Middle frontal gyrus (tissue), 1 donor: Measurements from ENCODE around the gene UBC.
"Not testable (repeated sequence)": the region's sequence is repeated elsewhere in the genome, so short reads cannot be mapped to it uniquely, and the experiment has no call there.

Experiments used
- DNase-seq: peaks from one replicate; pipeline ENCODE4 v3.0.0-alpha.2; 2015; ENCODE audit warnings: low spot score; ENCODE audit errors: extremely low spot score

Gene UBC

DNA sequence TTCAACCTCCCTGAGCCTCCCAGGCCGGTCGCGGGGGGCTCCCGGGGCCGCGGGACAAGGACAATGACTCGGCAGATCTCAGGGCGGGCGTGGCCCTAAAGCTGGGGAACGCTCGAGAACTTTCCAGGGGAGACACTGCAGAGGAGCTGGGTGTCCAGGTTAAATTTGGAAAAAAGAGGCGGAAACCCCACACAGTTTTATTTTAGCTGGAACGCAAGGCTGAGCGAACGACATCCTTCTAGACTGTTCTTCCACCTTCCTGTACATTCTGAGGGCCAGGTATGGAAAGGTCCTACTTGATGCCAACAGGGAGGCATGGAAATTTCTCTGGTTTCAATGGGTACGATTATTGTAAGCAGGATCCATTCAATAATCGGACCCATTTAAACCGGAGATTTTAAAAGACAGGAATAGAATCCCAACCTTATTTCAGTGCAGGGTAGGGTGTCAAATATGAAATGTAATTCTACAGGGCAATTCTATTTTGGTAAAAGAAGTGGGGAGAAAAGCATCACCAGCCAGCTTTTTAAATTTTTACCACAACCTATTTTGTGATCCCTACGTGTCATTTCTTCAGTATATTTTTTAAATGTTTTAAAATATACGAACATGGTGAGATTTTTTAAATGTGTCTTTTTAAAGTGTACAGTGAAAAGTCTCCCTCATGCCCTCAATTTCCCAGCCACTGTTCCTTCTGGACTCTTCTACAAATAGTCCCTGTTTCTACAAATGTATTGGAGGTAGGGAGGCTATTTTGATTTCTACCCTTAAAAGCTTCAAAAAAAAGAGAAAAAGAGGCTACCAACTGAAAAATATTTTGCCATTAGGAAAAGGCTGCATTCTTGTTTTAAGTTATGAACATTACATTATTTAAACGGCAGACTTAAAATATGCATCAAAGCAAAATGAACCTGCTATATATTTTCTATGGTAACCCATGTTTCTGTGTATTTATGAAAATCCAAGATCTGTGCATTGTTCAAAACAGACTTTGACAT lies 1.1 kb upstream of the UBC start:
- DNase-seq, result no peak

- no peak for DNase-seq
Measured at GRCh38 chr12:124913474-124914391, 717 bp downstream of the UBC start.

DNA sequence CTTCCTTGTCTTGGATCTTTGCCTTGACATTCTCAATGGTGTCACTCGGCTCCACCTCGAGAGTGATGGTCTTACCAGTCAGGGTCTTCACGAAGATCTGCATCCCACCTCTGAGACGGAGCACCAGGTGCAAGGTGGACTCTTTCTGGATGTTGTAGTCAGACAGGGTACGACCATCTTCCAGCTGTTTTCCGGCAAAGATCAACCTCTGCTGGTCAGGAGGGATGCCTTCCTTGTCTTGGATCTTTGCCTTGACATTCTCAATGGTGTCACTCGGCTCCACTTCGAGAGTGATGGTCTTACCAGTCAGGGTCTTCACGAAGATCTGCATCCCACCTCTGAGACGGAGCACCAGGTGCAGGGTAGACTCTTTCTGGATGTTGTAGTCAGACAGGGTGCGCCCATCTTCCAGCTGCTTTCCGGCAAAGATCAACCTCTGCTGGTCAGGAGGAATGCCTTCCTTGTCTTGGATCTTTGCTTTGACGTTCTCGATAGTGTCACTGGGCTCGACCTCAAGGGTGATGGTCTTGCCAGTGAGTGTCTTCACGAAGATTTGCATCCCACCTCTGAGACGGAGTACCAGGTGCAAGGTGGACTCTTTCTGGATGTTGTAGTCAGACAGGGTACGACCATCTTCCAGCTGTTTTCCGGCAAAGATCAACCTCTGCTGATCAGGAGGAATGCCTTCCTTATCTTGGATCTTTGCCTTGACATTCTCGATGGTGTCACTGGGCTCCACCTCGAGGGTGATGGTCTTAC lies 1.7 kb downstream of the UBC start:
- not testable (repeated sequence) for DNase-seq

DNA sequence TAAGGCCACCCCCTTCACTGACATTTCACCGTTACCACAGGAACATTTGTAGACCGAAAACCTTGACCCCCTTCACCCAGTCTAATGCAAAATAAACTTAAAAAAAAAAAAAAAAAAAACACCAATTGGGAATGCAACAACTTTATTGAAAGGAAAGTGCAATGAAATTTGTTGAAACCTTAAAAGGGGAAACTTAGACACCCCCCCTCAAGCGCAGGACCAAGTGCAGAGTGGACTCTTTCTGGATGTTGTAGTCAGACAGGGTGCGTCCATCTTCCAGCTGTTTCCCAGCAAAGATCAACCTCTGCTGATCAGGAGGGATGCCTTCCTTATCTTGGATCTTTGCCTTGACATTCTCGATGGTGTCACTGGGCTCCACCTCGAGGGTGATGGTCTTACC lies 2.9 kb downstream of the UBC start:
- DNase-seq, result not testable (repeated sequence)

DNA sequence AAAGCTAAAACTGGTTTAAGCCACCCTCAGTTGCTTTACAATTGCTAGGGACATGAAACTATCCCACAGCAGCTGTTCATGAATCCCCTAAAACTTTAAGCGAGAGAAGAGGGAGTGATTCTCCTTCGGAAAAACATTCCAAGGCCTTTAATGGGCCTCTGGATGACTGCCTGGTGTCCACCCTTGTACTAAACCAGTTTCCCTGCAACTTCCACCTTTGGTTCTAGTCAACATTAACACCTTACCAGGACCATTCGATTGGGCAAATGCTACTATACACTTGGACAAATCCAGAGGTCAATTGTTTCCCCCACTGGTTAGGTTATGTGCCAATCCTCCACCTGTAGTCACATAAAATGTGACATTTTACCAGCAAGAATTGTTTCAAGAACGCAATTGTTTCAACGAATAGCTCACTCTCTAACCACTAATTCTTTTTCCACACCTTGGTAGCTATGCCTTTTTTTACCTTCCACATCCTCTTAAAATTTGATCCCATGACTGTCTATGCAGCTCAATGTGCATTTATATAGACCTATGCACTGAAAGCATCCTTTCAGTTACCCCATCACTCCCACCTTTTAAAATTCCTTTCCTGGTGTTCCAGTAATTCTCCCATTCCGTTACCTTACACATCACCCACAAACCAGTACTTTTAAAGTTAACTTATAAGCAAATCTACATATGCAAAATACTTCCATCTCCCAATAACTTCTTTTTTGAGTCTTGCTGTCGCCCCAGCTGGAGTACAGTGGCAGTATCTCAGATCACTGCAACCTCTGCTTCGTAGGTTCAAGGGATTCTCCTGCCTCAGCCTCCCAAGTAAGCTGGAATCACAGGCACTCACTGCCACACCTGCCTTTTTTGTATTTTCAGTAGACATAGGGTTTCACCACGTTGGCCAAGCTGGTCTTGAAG lies 3.6 kb downstream of the UBC start:
- DNase-seq, result no peak

DNA sequence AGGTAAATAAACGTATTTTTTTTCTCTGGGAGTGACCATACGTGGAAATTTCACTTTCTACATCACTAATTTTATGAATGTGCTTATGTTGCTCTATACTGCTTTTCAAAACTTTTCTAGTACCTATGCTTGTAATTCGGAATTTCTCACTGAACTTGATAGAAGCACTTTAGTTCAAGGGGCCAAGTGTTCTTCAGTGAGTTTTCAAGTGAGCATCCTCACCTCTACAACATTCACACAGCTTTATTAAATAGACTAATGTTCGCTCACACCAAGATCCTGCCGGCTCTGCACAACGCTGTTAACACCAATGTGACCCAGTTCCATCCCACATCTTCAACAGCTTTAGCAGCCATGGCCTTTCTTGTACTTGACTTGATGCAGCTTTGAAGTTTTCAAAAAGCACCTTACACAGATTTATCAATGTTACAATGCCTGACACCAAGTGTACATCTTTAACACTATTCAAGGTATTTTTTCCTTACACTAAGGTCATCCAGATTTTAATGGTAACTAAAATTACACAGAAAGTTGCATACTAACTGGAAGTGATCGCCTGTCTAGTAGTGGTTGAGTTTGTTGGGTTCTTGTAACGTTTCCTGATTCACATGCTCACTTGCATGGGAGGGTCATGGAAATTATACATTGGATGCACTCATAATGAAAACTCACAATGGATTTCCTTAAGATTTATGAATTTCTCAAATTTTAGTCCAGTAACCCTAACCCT lies 4.5 kb downstream of the UBC start:
- no peak for DNase-seq

DNA sequence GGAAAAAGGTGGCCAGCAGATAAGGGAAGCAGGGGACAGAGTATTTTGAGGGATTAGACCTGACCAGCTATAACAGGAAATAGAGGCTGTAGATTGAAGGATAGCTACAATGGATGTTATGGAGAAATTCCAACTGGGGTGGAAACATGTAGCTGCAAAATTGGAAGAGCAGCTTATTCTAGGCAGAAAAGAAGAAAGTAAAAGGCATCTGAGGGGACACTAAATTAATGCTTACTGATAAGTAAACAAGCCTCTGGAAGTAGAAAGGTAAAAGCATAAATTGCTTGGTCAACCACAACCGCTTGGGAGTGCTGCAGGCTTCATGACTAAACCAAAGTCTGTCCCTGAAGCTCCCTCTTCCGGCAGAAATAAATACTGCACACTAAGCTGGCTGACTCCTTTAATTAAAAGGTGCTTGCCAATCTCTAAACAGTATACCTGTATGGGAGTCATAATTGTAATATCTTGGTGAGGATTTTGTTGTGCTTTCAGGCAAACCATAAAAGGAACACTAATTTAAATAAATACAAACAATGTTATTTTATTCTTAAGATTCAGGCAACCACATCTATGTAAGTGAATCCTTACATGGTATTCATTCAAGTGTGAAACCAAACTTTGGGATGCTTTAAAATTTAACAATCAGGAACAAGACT lies 7.7 kb downstream of the UBC start:
- DNase-seq, result peak; percentile 84

GRCh38 chr12:124904306-124905098 lies 9.9 kb downstream of the UBC start:
- DNase-seq, result no peak

DNA sequence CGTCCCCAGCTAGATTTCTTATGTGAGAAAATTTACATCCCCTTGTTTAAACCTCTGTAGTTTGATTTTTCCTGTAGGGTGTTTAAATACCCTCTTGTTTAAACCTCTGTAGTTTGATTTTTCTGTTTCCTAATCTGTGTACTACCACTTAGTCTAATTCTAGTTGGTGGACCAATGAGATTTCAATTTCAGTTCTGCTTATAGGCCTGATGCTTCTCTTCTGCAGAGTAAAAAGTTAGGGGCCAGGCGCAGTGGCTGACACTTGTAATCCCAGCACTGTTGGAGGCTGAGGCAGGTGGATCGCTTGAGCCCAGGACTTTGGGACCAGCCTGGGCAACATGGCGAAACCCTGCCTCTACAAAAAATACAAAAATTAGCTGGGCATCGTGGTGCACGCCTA lies 11.5 kb downstream of the UBC start:
- DNase-seq, result no peak

DNA sequence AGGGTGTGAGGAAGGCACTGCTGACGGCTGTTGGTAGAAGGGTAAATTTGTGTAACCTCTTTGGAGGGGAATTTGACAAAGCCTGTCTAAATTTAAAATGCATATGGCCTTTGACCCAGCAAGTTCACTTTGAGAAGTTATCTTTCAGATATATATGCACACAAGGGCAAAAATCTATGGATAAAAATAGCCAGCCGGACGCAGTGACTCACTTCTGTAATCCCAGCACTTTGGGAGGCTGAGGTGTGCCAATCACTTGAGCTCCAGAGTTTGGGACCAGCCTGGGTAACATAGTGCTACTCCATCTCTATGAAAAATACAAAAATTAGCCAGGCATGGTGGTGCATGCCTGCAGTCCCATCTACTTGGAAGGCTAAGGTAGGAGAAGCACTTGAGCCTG lies 13.4 kb downstream of the UBC start:
- DNase-seq, result no peak

- DNase-seq, result not testable (repeated sequence)
Measured at GRCh38 chr12:124900345-124900795, 14.1 kb downstream of the UBC start.

DNA sequence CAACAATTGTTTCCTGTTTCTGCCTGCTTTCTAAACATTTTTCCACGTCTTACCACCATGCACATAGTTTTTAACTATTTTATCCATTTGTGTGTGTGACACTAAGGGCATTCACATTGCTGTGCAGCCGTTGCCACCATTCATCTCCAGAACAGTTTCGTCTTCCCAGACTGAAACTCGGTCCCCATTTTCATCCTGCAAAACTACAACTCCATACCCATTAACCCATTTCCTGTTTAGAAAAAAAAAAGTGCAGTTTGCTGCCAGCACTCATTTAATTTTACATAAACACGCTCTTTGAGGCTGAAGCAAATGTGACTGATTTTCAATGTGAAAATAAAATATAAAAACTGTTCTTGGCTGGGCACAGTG lies 15.5 kb downstream of the UBC start:
- no peak for DNase-seq

DNA sequence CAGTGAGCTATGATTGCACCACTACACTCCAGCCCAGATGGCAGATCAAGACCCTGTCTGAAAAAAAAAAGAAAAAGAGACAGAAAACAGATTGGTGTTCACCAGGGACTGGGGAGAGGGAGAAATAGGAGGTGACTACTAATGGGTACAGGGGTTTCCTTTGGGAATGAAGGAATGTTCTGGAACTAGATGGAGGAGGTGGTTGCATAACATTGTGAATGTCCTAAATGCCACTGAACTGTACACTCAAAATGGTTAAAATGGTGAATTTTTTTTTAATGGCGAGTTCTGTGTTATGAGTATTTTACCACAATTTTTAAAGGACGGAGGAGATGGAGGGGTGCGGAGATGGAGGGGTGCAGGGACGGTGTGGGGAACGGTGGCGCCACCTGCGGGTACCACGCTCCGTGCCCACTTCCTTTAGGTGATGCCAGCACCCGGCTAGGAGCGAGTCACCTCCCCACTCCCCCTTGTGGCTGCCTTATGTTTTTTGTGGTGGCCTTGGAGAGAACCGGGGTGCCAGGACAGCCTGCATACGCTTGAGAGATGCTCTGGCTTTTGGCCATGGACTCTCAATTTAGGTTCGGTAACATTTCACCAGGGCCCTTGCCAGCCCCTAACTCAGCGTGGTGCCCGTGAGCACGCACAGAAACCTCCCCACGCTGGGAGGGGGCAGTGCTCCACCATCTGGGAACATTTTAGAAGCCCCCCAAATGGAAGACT lies 16.1 kb downstream of the UBC start:
- no peak for DNase-seq

- no peak for DNase-seq
Measured at GRCh38 chr12:124896461-124896860, 18.0 kb downstream of the UBC start.

GRCh38 chr12:124893792-124894516 lies 20.5 kb downstream of the UBC start:
- no peak for DNase-seq

DNA sequence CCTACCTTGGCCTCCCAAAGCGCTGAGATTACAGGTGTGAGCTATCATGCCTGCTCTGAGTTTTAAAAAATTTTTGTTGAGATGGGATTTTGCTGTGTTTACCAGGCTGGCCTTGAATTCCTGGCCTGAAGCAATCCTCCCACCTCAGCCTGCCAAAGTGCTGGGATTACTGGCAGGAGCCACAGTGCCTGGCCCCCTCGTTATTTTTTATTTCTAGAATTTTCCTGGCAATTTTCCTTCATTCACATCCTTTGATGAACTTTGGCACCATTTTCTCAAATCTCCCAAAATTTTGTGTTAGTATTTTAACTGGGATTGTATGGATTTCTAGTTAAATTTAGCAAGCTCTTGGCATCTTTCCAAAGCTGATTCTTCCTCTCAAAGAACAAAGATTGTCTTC lies 26.2 kb downstream of the UBC start:
- no peak for DNase-seq

GRCh38 chr12:124887766-124888165 lies 26.7 kb downstream of the UBC start:
- not testable (repeated sequence) for DNase-seq
